Measurements from ENCODE around the gene ZNF407.
A peak's percentile ranks its signal among the peaks of the same experiment; 100 is the strongest.
"Not testable (repeated sequence)": the region's sequence is repeated elsewhere in the genome, so short reads cannot be mapped to it uniquely, and the experiment has no call there.

ZNF407 gene

DNA sequence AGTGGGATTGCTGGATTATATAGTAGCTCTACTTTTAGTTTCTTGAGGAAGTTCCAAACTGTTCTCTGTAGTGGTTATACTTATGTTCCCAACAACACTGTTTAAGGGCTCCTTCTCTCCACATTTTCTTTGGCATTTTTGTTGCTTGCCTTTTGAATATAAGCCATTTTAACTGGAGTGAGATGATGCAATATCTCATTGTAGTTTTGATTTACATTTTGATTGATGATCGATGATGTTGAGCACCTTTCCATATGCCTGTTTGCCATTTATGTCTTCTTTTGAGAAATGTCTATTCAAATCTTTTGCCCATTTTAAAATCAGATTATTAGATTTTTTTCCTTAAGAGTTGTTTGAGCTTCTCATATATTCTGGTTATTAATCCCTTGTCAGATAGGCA, 368.0 kb downstream of the ZNF407 start:
- H3K4me3 ChIP-seq = no peak overlapping the region
- no peaks in the 10 kb centered on the region for H3K36me3 ChIP-seq (replicated peaks)
- H3K9me3 ChIP-seq = no peaks in the 10 kb centered on the region
- no peaks in the 10 kb centered on the region for H3K27me3 ChIP-seq (ENCODE audit: low read depth)
- DNase-seq (ENCODE audit: low spot score in 2 of 2) = no peak
- in situ Hi-C loops (cut with MboI; ENCODE audit: low sequenced_read_pairs) = no loop called here
- H3K4me1 ChIP-seq = no peaks in the 10 kb centered on the region; the same call in 1 of the 2 replicates

DNA sequence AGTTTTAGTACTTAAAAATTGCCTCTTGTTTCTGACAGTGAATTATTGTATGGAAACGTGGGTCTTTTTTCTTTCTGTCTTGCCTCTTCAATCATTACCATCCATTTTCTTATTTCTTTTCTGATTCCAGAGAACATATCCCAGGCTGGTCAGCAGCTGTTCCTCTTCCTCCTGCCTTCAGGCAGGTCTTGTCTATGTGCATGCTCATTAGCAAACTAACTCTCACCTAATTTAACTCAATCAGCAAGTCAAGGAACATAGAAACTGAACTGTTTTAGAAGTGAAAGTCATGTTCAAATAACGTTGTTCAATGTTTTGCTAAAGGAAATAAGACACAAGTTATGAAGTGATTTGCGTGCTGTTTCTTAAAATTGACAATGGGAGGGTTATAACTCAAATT, 369.8 kb downstream of the ZNF407 start:
- no peaks in the 10 kb centered on the region for H3K36me3 ChIP-seq (replicated peaks)
- H3K27me3 ChIP-seq (ENCODE audit: low read depth) = no peaks in the 10 kb centered on the region
- no peak for DNase-seq (ENCODE audit: low spot score in 2 of 2)
- in situ Hi-C loops (cut with MboI; ENCODE audit: low sequenced_read_pairs) = no loop called here
- no peak overlapping the region for H3K4me3 ChIP-seq
- H3K4me1 ChIP-seq = no peaks in the 10 kb centered on the region; the same call in 1 of the 2 replicates
- no peaks in the 10 kb centered on the region for H3K9me3 ChIP-seq

DNA sequence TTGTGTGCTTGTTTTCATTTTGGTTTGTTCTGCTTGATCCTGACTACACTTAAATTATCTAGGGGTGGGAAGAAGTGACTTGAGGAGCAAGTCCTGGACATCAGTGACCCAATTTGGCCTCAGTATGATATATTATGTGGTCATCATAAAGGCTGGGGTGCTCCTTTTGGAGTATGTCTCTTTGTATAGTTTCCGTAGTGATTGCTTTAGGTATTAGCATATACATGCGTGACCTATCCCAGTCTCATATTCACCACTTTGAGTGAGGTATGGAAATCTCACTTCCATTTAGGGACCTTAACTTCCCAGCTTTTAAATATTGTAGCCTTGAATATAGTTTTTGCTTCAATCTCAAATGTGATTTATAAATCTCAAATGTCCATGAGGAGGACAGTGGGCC, 370.3 kb downstream of the ZNF407 start:
- no peak overlapping the region for H3K4me3 ChIP-seq
- H3K9me3 ChIP-seq = no peaks in the 10 kb centered on the region
- in situ Hi-C loops (cut with MboI; ENCODE audit: low sequenced_read_pairs) = no loop called here
- no peaks in the 10 kb centered on the region for H3K36me3 ChIP-seq (replicated peaks)
- H3K27me3 ChIP-seq (ENCODE audit: low read depth) = no peaks in the 10 kb centered on the region
- DNase-seq (ENCODE audit: low spot score in 2 of 2) = no peak
- H3K4me1 ChIP-seq = no peaks in the 10 kb centered on the region

DNA sequence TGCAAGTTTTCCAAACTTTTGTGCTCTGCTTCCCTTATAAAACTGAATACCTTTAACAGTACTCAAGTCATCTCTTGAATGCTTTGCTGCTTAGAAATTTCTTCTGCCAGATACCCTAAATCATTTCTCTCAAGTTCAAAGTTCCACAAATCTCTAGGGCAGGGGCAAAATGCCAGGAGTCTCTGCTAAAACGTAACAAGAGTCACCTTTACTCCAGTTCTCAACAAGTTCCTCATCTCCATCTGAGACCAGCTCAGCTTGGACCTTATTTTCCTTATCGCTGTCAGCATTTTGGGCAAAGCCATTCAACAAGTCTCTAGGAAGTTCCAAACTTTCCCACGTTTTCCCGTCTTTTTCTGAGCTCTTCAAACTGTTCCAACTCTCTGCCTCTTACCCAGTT, 373.7 kb downstream of the ZNF407 start:
- H3K36me3 ChIP-seq (replicated peaks); DNase-seq (ENCODE audit: low spot score in 2 of 2); H3K4me3 ChIP-seq; H3K9me3 ChIP-seq; H3K4me1 ChIP-seq; H3K27me3 ChIP-seq (ENCODE audit: low read depth); in situ Hi-C loops (cut with MboI; ENCODE audit: low sequenced_read_pairs): not testable (repeated sequence)

DNA sequence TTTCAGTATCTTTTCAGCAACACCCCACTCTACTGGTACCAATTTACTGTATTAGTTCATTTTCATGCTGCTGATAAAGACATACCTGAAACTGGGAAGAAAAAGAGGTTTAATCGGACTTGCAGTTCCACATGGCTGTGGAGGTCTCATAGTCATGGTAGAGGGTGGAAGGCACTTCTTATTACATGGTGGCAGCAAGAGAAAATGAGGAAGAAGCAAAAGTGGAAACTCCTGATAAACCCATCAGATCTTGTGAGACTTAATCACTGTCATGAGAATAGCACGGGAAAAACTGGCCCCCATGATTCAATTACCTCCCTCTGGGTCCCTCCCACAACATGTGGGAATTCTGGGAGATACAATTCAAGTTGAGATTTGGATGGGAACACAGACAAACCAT, 374.1 kb downstream of the ZNF407 start:
- H3K9me3 ChIP-seq = not testable (repeated sequence)

DNA sequence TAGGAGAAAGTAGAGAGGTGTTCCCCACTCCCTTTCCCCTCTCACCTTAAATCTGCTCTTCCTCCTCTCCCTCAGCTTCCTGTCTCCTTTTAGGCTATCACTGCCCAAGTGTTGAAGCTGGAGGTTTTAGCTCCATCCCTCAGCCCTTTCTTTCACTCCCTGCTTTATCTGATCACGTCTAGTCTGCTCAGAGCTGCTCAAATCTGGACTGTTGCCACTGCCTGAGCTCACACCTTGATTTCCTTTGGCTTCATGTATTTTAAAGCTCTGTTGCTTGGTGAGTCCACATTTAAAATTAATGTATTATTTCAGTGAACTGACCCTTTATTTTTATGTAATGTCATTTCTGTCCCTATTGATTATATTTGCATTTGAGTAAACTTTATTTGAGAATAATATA, 374.7 kb downstream of the ZNF407 start:
- no peaks in the 10 kb centered on the region for H3K27me3 ChIP-seq (ENCODE audit: low read depth)
- H3K36me3 ChIP-seq (replicated peaks) = no peaks in the 10 kb centered on the region
- no peak overlapping the region for H3K4me3 ChIP-seq
- no peaks in the 10 kb centered on the region for H3K9me3 ChIP-seq
- in situ Hi-C loops (cut with MboI; ENCODE audit: low sequenced_read_pairs) = no loop called here
- no peak for DNase-seq (ENCODE audit: low spot score in 2 of 2)
- H3K4me1 ChIP-seq = no peaks in the 10 kb centered on the region

More for the DNA sequence above, 374.1 kb downstream of the ZNF407 start:
- DNase-seq (ENCODE audit: low spot score in 2 of 2); H3K36me3 ChIP-seq (replicated peaks); H3K4me1 ChIP-seq; H3K27me3 ChIP-seq (ENCODE audit: low read depth); in situ Hi-C loops (cut with MboI; ENCODE audit: low sequenced_read_pairs); H3K4me3 ChIP-seq: not testable (repeated sequence)

DNA sequence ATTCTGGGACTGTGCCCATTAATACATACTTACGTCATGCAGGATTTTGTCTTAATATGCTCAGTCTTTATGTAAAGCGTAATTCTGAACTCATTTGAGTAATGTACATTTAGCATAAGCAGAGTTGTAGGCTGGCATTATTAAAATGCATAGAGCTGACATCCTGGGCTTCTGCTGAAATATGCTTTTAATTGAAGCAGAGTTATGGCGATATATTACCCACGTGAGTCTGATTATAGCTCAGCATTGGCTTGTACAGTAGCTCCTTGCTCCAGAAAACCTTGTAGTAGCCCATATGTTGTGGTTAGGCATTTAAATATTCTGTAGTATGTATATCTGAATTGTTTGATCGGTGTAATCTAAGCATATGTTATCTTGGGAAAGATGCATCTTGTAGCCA, 377.3 kb downstream of the ZNF407 start:
- H3K9me3 ChIP-seq = no peaks in the 10 kb centered on the region
- H3K4me1 ChIP-seq = no peaks in the 10 kb centered on the region
- no peaks in the 10 kb centered on the region for H3K27me3 ChIP-seq (ENCODE audit: low read depth)
- no peaks in the 10 kb centered on the region for H3K36me3 ChIP-seq (replicated peaks)
- DNase-seq (ENCODE audit: low spot score in 2 of 2) = no peak
- in situ Hi-C loops (cut with MboI; ENCODE audit: low sequenced_read_pairs) = no loop called here
- H3K4me3 ChIP-seq = no peak overlapping the region

DNA sequence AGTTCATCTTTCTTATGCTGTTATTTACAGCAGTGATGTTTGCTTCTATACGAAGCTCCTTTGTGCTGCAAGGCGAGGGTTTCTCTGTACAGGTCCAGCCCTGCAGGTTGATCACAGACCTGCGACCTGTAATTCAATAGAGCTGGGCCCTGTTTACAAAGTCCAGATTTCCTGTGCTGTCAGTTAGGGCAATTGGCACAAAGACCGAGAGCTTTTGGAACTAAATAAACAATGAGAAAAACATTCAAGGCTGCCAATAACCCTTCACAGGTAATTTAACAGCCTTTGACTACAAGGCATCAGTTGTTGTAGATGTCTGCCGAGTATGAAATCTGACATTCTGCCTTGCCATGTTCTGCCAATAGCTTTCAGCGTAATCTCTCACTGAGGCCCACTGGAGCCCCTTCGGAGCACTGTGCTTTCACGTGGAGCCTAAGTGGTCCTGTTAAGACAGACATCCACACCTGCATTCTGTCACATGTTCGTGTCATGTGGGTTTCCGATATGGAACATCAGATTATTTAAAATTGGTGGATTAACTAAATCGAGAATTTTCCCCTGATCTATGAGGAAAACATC, 378.8 kb downstream of the ZNF407 start:
- Histone ChIP-seq H3K4me3 (no peak overlapping the region), H3K4me1 (no peaks in the 10 kb centered on the region), H3K36me3 (replicated peaks) (no peaks in the 10 kb centered on the region), H3K27me3 (ENCODE audit: low read depth) (no peaks in the 10 kb centered on the region), H3K9me3 (no peaks in the 10 kb centered on the region)
- in situ Hi-C loops (cut with MboI; ENCODE audit: low sequenced_read_pairs) = no loop called here
- DNase-seq (ENCODE audit: low spot score in 2 of 2) = no peak

DNA sequence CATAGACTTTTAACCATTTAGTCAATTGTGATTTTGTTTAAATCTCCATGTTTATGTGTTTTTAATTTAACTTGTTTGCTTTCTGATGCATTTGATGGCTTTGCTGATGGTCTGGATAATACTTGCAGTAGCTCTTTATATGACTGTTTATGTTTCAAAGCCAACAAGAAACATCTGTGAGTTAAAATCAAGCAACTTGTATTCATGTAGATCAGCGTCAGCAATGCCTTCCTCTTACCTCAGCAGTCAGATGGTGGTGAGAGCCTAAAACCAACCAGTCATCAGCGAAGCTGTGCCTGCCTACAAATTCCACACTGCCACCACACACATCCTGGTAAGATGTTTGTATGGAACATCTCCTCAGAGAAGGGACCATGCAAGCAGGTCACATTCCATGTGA, 379.4 kb downstream of the ZNF407 start:
- H3K4me3 ChIP-seq = no peak overlapping the region
- in situ Hi-C loops (cut with MboI; ENCODE audit: low sequenced_read_pairs) = no loop called here
- no peaks in the 10 kb centered on the region for H3K9me3 ChIP-seq
- no peaks in the 10 kb centered on the region for H3K4me1 ChIP-seq
- H3K36me3 ChIP-seq (replicated peaks) = no peaks in the 10 kb centered on the region
- no peak for DNase-seq (ENCODE audit: low spot score in 2 of 2)
- H3K27me3 ChIP-seq (ENCODE audit: low read depth) = no peaks in the 10 kb centered on the region

DNA sequence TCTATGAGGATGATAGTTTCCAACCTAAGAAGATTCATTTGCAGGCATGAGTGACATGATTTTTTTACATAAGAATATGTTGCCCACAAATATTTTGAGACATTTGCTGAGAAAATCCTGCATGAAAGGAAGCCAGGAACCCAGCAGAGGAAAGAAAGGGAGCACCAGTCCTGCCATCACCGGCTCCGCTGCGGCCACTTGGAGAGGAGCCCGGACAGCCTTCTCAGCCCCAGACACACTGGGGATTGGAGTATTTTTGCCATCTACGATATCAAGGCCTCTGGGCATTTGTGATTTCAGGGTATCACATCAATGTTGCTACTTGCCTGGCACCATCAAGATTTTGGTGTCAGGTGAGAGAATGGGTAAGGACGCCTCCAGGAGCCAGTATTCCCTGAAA, 383.0 kb downstream of the ZNF407 start:
- no peak overlapping the region for H3K4me3 ChIP-seq
- no peaks in the 10 kb centered on the region for H3K36me3 ChIP-seq (replicated peaks)
- in situ Hi-C loops (cut with MboI; ENCODE audit: low sequenced_read_pairs) = no loop called here
- DNase-seq (ENCODE audit: low spot score in 2 of 2) = no peak
- no peaks in the 10 kb centered on the region for H3K9me3 ChIP-seq
- no peaks in the 10 kb centered on the region for H3K27me3 ChIP-seq (ENCODE audit: low read depth)
- no peaks in the 10 kb centered on the region for H3K4me1 ChIP-seq

DNA sequence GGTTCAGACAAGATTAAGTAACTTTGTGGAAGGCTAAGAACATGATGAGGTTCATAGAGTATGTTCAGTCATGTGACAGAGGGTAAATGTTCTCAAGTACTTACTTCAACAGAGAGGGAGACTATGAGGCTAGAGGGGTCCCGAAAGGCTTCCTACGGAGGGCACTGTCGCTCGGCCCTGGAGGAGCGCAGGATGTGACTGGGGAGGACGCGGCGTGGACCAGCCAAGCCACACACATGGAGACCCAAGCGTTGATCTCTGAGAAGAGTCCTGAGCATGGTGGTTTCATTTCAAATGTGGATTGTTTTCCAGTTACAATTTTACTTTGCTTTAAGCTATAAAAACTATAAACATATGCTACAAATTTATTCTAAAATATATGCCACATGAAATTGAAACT, 383.8 kb downstream of the ZNF407 start:
- Histone ChIP-seq H3K4me1 (no peaks in the 10 kb centered on the region), H3K4me3 (no peak overlapping the region), H3K9me3 (no peaks in the 10 kb centered on the region), H3K36me3 (replicated peaks) (no peaks in the 10 kb centered on the region), H3K27me3 (ENCODE audit: low read depth) (no peaks in the 10 kb centered on the region)
- in situ Hi-C loops (cut with MboI; ENCODE audit: low sequenced_read_pairs) = no loop called here
- no peak for DNase-seq (ENCODE audit: low spot score in 2 of 2)

DNA sequence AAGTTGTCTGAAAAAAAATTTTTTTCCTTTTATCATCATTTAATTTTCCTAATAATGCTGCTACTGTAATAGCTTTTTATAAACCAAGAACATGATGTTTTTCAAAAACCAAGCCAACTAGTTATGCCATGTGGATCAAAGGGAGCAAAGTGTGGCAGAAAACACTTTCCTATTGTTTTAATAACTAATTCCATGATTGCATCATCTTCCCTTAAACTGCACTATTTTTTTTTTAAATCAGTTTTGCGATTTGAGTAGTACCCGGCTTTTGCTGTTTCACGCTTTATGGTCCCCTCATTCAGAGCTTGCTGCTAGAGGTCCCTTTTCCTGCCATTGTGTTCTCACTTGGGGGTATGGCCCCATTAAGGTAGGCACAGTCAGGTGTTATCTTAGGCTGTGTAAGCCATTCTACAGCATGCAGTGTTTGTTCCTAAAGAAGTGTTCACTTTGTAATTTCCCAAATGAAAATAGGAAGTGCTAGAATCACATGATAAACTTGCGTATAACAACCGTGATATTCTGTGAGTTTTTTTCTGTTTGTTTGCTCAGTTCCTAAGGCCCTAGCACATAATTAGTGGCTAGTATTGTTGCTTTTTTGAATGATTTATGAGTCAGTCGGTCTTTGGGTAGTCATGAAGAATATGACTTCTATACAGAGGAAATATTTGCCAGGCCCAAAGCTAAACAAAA, 385.4 kb downstream of the ZNF407 start:
- Histone ChIP-seq H3K4me3 (no peak overlapping the region), H3K27me3 (ENCODE audit: low read depth) (no peaks in the 10 kb centered on the region), H3K4me1 (no peaks in the 10 kb centered on the region), H3K36me3 (replicated peaks) (no peaks in the 10 kb centered on the region), H3K9me3 (no peaks in the 10 kb centered on the region)
- no peak for DNase-seq (ENCODE audit: low spot score in 2 of 2)
- in situ Hi-C loops (cut with MboI; ENCODE audit: low sequenced_read_pairs) = no loop called here

DNA sequence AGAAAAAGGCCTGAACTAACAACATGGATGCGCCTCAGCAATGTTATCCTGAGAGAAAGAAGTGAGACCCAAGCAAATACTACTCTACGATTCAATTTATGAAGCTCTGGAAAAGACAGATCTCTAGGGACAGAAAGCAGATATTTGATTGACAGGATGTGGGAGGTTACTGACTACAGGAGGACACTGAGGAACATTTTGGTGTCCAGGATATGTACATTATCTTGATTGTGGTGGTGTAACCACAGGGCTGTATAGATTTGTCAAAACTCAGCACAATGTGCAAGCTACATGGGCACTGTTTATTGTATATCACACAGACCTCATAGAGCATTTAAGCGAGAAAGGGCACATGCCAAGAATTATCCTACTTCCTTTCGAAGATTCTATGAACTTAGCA, 391.5 kb downstream of the ZNF407 start:
- no peaks in the 10 kb centered on the region for H3K27me3 ChIP-seq (ENCODE audit: low read depth)

DNA sequence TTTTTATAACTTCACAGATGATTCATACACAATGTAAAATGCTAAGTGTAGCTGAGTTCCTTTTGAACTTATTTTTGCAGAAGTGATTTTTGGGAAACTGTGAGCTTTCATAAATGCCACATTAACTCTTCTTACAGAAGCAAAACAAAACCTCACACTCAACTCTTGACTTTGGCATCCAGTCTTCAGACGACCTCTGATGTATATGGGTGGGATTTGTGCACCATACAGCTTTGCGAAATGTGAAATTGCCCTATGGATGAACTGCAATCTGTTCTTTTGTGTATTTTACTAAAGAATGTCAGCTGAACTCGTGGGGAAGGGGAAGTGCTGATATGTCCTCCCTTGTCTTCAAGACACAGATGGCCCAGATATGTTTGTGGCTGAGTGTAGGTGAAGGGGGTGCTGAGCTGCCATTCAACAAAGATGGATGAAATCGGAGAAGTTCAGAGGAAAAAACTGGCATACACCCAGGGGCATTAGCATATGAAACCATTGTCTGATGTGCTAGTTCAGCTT, 393.0 kb downstream of the ZNF407 start:
- in situ Hi-C loops (cut with MboI; ENCODE audit: low sequenced_read_pairs) = no loop called here
- no peak overlapping the region for H3K4me3 ChIP-seq
- no peaks in the 10 kb centered on the region for H3K9me3 ChIP-seq
- DNase-seq (ENCODE audit: low spot score in 2 of 2) = peak; percentile 75 to 82
- no peaks in the 10 kb centered on the region for H3K36me3 ChIP-seq (replicated peaks)
- peaks cover 13% of the 10 kb centered on the region for H3K4me1 ChIP-seq
- H3K27me3 ChIP-seq (ENCODE audit: low read depth) = no peaks in the 10 kb centered on the region

More for the DNA sequence above, 391.5 kb downstream of the ZNF407 start:
- in situ Hi-C loops (cut with MboI; ENCODE audit: low sequenced_read_pairs) = no loop called here
- no peaks in the 10 kb centered on the region for H3K36me3 ChIP-seq (replicated peaks)
- no peak overlapping the region for H3K4me3 ChIP-seq
- H3K9me3 ChIP-seq = no peaks in the 10 kb centered on the region
- DNase-seq (ENCODE audit: low spot score in 2 of 2) = no peak
- peaks cover 13% of the 10 kb centered on the region for H3K4me1 ChIP-seq
